C4-2B (cell line): ENCODE data around the gene CLMP.

ENCODE experiments used
- H3K27ac ChIP-seq: fragments of 450-650 bp; 2 replicates; pipeline ENCODE4 v1.5.1; 2017
- ZFX ChIP-seq: fragments of 450-650 bp; IDR thresholded peaks from 2 replicates; pipeline ENCODE4 v1.6.1; 2017
- TF ChIP-seq, protein P1 (sequence below): fragments of 450-650 bp; conservative IDR thresholded peaks from 2 replicates; pipeline ENCODE4 v1.5.1; 2017; ENCODE audit warnings: mild to moderate bottlenecking

Gene CLMP

DNA sequence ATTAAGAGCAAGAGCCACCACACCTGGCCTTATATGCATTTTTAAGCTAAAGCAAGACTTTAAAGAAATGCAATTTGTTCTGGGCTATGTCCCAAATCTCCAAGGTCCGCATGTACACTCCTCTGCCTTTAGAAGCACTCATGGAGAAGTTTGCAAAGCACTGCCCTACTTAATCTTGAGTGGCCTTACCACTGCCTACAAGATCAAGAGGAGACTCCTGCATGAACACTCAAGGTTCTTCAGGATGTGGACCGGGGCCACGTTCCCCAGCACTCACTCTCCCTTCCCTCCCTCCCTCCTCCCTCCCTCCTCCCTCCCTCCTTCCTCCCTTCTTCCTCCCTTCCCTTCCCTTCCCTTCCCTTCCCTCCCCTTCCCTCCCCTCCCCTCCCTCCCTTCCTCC is 69.9 kb downstream of the CLMP start:
- TF ChIP-seq ZFX: no peak
- TF ChIP-seq, protein P1, sequence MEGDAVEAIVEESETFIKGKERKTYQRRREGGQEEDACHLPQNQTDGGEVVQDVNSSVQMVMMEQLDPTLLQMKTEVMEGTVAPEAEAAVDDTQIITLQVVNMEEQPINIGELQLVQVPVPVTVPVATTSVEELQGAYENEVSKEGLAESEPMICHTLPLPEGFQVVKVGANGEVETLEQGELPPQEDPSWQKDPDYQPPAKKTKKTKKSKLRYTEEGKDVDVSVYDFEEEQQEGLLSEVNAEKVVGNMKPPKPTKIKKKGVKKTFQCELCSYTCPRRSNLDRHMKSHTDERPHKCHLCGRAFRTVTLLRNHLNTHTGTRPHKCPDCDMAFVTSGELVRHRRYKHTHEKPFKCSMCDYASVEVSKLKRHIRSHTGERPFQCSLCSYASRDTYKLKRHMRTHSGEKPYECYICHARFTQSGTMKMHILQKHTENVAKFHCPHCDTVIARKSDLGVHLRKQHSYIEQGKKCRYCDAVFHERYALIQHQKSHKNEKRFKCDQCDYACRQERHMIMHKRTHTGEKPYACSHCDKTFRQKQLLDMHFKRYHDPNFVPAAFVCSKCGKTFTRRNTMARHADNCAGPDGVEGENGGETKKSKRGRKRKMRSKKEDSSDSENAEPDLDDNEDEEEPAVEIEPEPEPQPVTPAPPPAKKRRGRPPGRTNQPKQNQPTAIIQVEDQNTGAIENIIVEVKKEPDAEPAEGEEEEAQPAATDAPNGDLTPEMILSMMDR: no peak
- no peak overlapping the region for H3K27ac ChIP-seq

DNA sequence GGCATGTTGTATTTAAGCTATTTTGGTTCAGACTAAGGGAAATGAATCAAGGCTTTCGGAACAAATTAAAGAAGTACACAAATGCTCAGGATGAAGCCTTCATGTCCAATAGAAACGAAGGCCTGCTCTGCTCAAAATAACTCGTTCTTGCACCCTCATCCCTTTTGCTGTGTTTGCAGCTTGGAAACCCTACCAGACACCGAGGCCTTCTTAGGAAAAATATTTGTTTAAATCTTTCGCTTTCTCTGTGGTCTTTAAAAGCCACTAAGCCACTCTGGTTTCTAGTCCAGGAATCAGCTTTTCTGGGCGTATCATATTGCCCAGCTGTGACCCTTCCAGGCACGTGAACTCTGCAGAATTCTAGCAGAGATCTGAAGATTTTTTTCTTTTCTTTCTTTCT is 72.2 kb downstream of the CLMP start:
- TF ChIP-seq, protein P1: no peak
- TF ChIP-seq ZFX: no peak
- no peak overlapping the region for H3K27ac ChIP-seq

DNA sequence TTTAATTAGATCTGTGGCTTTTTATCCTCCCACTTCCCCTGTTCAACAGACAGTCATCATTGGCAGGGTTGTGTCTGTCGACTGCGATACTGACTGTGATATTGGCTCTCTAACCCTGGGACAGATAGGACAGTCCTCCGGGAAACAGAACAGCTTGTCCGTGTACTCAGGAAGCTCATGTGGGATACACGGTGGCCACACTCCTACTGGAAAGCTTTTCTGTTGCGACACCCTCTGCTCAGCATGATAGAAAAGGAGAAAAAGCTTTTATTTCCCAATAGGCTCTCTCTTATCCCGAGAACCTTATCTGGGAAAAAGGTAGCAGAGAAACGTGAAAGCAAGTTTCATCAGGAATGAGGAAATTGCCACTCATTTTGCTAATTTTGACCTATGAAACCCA is 72.7 kb downstream of the CLMP start:
- H3K27ac ChIP-seq: no peak overlapping the region

DNA sequence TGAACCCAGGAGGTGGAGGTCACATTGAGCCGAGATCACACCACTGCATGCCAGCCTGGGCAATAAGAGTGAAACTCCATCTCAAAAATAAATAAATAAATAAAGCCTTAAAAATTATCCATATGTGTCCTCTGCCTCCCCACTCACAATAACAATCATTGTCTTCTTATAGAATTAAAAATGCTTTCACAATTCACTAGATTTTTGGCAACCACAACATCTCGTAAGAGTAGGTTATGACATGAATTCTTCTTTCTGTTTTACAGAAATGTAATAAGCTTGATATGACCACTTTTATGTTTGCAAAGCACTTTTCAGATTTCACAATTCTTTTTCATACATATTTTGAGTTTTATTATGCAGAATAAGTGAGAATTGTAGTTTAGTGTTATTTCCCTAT is 78.6 kb downstream of the CLMP start:
- no peak for TF ChIP-seq ZFX
- TF ChIP-seq, protein P1: no peak
- H3K27ac ChIP-seq: no peak overlapping the region

More for the DNA sequence above, 72.7 kb downstream of the CLMP start:
- TF ChIP-seq, protein P1: no peak
- TF ChIP-seq ZFX: no peak

DNA sequence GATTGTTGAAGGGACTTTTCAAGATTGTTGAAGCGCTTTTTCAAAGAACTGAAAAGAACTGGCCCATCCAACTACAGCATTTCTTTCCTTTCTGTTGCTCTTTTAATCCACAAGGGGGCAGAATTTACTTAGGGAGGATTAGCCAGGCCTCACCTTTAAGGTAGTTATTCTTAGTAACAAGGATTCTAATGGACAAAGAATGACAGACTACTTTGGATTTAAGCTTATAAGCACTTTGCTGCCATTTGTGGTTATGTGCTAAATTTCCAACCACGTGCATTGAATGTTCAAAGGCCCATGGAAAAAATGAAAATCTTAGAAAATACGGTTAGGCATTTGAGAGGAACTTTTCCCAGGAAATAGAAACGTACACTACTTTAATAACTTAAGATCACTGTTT is 83.6 kb downstream of the CLMP start:
- no peak overlapping the region for H3K27ac ChIP-seq
- TF ChIP-seq, protein P1: peak; percentile 91
- TF ChIP-seq ZFX: no peak

DNA sequence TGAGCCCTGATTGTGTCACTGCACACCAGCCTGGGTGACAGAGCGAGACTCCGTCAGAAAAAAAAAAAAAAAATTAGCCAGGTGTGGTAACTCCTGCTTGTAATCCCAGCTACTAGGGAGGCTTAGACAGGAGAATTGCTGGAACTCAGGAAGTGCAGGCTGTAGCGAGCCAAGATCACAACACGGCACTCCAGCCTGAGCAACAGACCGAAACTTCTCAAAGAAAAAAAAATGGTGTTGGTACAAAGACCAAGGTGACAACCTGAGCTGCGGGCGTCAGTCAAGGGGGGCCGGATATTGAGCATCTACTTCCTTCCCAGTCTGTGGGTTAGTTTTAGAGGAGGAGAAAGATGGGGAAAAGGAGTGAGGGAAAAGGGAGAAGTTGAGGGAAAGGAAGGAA is 84.7 kb downstream of the CLMP start:
- TF ChIP-seq, protein P1: no peak
- no peak overlapping the region for H3K27ac ChIP-seq

DNA sequence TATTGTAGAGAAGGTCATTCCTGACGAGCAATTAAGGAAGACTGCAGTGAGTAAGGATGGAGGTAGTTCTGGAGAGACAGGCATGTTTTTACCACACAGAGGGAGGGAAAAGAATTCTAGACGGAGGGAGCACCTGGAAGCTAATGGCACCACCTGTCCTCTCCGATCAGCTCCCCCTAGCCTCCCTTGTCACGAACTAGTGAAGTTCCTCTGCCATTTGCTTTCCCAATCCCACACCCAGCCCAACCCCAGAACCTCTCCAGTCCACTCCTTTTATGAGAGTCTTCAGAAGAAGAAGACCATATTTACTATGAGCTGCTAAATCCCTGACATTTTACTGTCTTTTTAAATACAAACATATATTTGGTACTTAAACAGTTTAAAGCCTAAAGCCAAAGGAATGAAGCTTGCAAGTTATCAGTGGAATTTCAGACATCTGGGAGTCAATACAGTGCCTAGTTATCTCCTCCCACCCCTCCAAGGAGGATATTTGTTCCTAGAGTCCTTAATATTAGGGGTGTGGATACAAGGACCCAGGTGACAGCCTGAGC is 87.0 kb downstream of the CLMP start:
- TF ChIP-seq, protein P1: no peak
- TF ChIP-seq ZFX: no peak
- no peak overlapping the region for H3K27ac ChIP-seq
